GM12874 (cell line): Measurements from ENCODE around the gene KIF19.

Source experiments
- TF ChIP-seq, protein P1 (sequence below): IDR thresholded peaks from 2 replicates; pipeline ENCODE4 v1.5.1; 2011; ENCODE audit warnings: low read depth, mild to moderate bottlenecking, control low read depth, low read length, moderate library complexity; ENCODE audit not compliant: insufficient read depth

The KIF19 gene

DNA sequence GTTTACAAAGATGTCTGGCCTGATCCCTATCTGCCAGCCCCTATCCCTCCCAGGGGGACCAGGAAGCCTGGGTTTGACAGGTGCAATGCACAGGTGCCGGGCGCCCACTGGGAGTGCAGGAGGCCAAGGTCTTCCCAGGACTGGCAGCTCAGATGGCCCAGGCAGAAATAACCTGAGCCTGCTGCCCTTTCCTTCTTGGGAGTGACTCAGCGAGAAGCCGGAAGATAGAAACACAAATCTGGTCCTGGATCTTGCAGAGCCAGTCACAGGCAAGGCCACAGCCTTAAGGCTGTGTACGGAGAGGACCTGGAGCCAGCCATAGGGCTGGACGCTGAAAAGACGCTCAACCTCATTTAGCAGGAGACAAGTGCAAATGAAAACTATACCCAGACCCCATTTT is 69.0 kb downstream of the KIF19 start:
- TF ChIP-seq, protein P1, sequence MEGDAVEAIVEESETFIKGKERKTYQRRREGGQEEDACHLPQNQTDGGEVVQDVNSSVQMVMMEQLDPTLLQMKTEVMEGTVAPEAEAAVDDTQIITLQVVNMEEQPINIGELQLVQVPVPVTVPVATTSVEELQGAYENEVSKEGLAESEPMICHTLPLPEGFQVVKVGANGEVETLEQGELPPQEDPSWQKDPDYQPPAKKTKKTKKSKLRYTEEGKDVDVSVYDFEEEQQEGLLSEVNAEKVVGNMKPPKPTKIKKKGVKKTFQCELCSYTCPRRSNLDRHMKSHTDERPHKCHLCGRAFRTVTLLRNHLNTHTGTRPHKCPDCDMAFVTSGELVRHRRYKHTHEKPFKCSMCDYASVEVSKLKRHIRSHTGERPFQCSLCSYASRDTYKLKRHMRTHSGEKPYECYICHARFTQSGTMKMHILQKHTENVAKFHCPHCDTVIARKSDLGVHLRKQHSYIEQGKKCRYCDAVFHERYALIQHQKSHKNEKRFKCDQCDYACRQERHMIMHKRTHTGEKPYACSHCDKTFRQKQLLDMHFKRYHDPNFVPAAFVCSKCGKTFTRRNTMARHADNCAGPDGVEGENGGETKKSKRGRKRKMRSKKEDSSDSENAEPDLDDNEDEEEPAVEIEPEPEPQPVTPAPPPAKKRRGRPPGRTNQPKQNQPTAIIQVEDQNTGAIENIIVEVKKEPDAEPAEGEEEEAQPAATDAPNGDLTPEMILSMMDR = no peak

- TF ChIP-seq, protein P1 = no peak
Observed at GRCh38 chr17:74396567-74396966, 70.5 kb downstream of the KIF19 start.

- TF ChIP-seq, protein P1 = no peak
Observed at GRCh38 chr17:74402048-74402447, 76.0 kb downstream of the KIF19 start.

- TF ChIP-seq, protein P1 = no peak
Observed at GRCh38 chr17:74403512-74404137, 77.6 kb downstream of the KIF19 start.

GRCh38 chr17:74404218-74404617 is 78.2 kb downstream of the KIF19 start:
- TF ChIP-seq, protein P1 = no peak

- TF ChIP-seq, protein P1 = no peak
Observed at GRCh38 chr17:74404789-74405188, 78.8 kb downstream of the KIF19 start.
